Left colon (tissue), 2 donors: Measurements from ENCODE around the gene ARHGEF26. TPM values are rescaled to one million over a fixed set of nuclear protein-coding genes. Genes with fewer than 3 reads are reported as not detected.

Experiments used
- ATAC-seq: fragments of 200-7000 bp; cut with Tn5 transposase; one replicate; pipeline ENCODE4 v1.9.1; 2020; ENCODE audit warnings: mild to moderate bottlenecking, moderate library complexity
- DNase-seq, 2 donors: peaks; one replicate each; pipeline ENCODE4 v3.0.0-alpha.2; 2020
- intact Hi-C, 2 donors: fragments of 100-400 bp; cut with DNase I in 1 of 2; cut with micrococcal nuclease in 1 of 2; formaldehyde crosslinking; loops; one replicate each; pipeline versions ENCODE4 v1.11.2 to v1.14.0; 2022; cut with DNase I, micrococcal nuclease
- total RNA-seq, 2 donors: library from RNA; stranded (reverse); fragmentation: NEBNext Ultra II Directional; extraction: Animal tissue kit (Norgen Biotek cat#: 25700); gene quantifications; one replicate each; pipeline ENCODE4 v1.2.1, GENCODE V29; 2021
- donor health status: DM: no; HTN: no; CAD: no.
- donor health status: DM: yes; HTN: yes; CAD: no.

ARHGEF26 gene
- total RNA-seq, 2 donors from 2014 or later = 3.3 to 9.1 TPM

- DNase-seq (no peak), ATAC-seq (no peak)
- intact Hi-C loops = no loop called here
These were observed 172.8 kb downstream of the ARHGEF26 start for GRCh38 chr3:154294016-154294415.

DNA sequence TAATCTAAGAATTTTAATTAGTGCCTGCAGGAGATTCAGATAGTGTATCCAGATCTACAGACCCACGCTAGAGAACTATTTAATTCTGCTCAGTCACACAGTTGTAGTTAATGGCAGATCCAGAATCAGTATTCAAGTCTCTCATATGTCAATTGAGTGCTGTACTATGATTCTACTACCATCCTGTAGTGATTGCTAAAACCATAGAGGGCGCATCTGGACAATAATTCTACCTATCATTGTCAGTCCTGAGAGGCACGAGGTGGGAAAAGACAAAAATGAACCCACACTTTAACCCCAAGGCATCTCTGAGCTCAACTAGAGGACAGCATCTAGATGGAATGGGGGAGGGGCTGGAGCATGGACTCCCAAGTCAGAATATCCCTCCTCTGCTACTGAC, 180.4 kb downstream of the ARHGEF26 start:
- ATAC-seq = no peak
- no peak for DNase-seq
- intact Hi-C loops = no loop called here

GRCh38 chr3:154304116-154304786, 183.1 kb downstream of the ARHGEF26 start:
- ATAC-seq (no peak), DNase-seq (no peak)
- intact Hi-C loops = no loop called here

DNA sequence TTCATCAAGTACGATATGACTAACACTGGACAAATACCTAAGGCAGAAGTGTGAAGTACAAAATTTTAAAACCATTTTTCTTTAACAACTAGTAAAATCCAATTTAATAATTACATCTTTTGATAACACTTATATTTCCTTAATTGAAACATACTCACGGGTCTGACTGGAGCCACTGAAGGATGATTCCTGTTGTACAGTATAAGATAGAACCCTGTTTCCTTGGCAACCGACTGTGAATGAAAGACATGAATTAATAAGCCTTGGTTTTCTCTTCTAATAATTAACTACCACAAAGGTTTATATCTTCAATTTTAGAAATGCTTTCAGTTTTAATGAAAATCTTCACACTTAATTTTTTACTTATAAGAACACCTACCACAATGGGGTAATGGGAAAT, 183.7 kb downstream of the ARHGEF26 start:
- ATAC-seq (no peak), DNase-seq (no peak)
- intact Hi-C loops = no loop called here

DNA sequence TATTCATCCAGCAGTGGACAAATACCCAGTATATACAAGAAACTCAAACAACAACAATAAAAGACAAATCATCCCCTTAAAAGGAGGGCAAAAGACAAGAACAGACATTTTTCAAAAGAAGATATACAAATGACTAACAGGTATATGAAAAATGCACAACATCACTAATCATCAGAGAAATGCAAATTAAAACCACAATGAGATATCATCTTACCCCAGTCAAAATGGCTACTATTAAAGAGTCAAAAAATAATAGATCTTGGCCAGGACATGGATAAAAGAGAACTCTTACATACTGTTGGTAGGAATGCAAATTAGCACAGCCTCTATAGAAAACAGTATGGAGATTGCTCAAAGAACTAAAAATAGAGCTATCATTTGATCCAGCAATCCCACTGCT, 186.2 kb downstream of the ARHGEF26 start:
- DNase-seq (no peak), ATAC-seq (no peak)
- intact Hi-C loops = no loop called here

Other genes starting within 250 kb of the ARHGEF26 start
- 10 to 100 TPM; 41.0 to 47.6 TPM for gene DHX36, start 203.1 kb downstream of the ARHGEF26 start, total RNA-seq